ENCODE measurements around the gene NR4A1. TPM values are rescaled to one million over a fixed set of nuclear protein-coding genes. Genes with fewer than 3 reads are reported as not detected.

The NR4A1 gene
- total RNA-seq, 1 donor from 2014 or later = 11.4 TPM

- Mint-ChIP-seq H3K4me3 (peak overlapping the region; percentile 87), H3K27ac (peak overlapping the region; percentile 84), H3K36me3 (no peaks in the 10 kb centered on the region), H3K27me3 (peaks cover 36% of the 10 kb centered on the region), H3K4me1 (ENCODE audit: unreplicated experiment) (peaks cover 11% of the 10 kb centered on the region), H3K9me3 (no peaks in the 10 kb centered on the region)
- TF ChIP-seq CTCF (conservative IDR thresholded peaks at IDR 0.05) = no peak
- DNase-seq (ENCODE audit: extremely low spot score, unreplicated experiment) = no peak
These were observed 12.8 kb upstream of the NR4A1 start for GRCh38 chr12:52038447-52038846.

DNA sequence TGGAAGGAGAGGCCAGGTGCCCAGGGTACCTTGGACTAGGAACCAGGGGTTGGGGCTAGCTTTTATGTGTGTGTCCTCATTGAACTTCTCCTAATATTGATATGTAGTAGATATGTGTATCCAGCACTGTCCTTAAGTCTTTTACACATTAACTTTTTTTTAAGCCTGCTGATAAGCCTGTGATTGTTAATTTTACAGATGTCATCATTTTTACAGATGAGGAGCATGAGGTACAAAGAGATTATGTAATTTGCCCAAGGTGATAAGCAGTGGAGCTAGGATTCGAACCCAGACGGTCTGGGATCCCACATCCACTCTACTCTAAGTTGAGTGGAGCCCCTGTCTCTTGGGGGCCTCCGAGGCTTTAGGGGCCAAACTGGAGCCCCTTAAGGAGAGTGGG lies 10.2 kb upstream of the NR4A1 start:
- no peak for DNase-seq (ENCODE audit: extremely low spot score, unreplicated experiment)
- Mint-ChIP-seq H3K4me1 (ENCODE audit: unreplicated experiment) (peaks cover 7% of the 10 kb centered on the region), H3K27ac (no peak overlapping the region), H3K9me3 (no peaks in the 10 kb centered on the region), H3K36me3 (no peaks in the 10 kb centered on the region), H3K27me3 (peaks cover 18% of the 10 kb centered on the region), H3K4me3 (no peak overlapping the region)
- TF ChIP-seq CTCF (conservative IDR thresholded peaks at IDR 0.05) = no peak

DNA sequence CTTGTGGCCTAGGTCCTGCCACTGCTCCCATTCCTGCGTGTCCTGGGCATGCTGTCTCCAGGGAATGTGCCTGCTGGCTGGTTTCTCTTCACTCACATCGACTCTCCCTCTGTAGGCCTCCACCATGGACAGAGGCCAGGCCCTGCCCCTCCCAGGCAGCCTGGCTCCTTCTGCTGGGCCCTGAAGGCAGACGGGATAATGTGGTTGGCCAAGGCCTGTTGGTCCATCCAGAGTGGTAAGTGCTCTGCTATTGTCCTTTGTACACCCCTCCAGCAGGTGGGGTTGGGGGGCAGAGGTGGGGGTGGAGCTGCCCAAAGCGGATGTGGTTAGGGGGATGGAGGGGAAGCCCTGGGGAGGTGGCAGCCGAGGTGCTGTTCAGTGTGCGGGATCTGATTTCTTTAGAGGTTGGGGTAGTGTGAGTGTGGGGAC lies 9.5 kb upstream of the NR4A1 start:
- peaks cover 13% of the 10 kb centered on the region for H3K27me3 Mint-ChIP-seq
- H3K36me3 Mint-ChIP-seq = no peaks in the 10 kb centered on the region
- H3K4me3 Mint-ChIP-seq = no peak overlapping the region
- no peak overlapping the region for H3K27ac Mint-ChIP-seq
- no peaks in the 10 kb centered on the region for H3K9me3 Mint-ChIP-seq
- peaks cover 4% of the 10 kb centered on the region for H3K4me1 Mint-ChIP-seq (ENCODE audit: unreplicated experiment)
- no peak for TF ChIP-seq CTCF (conservative IDR thresholded peaks at IDR 0.05)
- DNase-seq (ENCODE audit: extremely low spot score, unreplicated experiment) = no peak

- H3K4me1 Mint-ChIP-seq (ENCODE audit: unreplicated experiment) = peaks cover 4% of the 10 kb centered on the region
- no peaks in the 10 kb centered on the region for H3K36me3 Mint-ChIP-seq
These were observed 8.4 kb upstream of the NR4A1 start for GRCh38 chr12:52042706-52043385.

DNA sequence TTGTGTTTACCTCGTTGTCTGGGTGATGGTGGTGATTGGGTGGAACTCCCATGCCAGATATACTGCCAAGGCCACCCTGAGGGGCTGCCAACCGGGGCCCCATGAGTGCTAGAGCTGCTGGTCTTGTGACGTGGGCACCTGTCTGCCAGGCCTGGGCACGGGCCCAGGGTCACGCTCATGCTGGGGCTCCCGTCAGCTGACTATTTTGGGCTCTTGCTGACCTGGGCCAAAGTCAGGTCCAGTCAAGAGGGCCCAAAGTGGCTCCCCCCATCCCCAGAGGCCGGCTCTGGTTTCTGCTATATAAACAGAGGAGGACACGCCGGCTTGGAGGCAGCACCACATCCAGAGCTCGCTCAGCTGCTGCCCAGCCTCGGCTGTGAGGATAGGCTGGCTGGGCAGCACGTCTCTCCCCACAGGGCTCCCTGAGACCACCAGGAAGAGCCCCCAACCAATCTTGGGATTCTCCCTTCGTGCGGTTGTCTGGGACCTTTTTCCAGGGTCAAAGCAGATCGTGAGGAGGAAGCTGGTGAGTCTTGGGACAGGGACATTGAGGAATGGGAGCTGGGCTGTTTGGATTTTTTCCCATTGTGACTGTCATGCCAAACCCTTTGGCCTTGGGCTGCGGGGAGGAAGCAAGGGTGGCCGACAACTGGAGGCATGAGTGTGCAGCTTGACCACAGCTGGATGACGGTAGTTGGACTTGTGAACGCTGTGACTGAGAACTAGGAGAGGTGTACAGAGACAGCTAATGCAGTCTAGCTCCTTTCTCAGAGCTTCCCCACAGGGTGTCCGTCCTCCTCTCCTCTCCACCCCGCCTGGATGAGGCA lies 7.6 kb upstream of the NR4A1 start:
- Mint-ChIP-seq H3K9me3 (no peaks in the 10 kb centered on the region), H3K4me3 (no peak overlapping the region), H3K36me3 (no peaks in the 10 kb centered on the region), H3K27me3 (peaks cover 6% of the 10 kb centered on the region), H3K4me1 (ENCODE audit: unreplicated experiment) (no peaks in the 10 kb centered on the region), H3K27ac (no peak overlapping the region)
- DNase-seq (ENCODE audit: extremely low spot score, unreplicated experiment) = no peak
- TF ChIP-seq CTCF (conservative IDR thresholded peaks at IDR 0.05) = no peak

More at GRCh38 chr12:52042706-52043385, 8.4 kb upstream of the NR4A1 start:
- no peak for DNase-seq (ENCODE audit: extremely low spot score, unreplicated experiment)
- H3K9me3 Mint-ChIP-seq = no peaks in the 10 kb centered on the region
- no peak overlapping the region for H3K4me3 Mint-ChIP-seq
- H3K27ac Mint-ChIP-seq = no peak overlapping the region
- no peak for TF ChIP-seq CTCF (conservative IDR thresholded peaks at IDR 0.05)
- H3K27me3 Mint-ChIP-seq = peaks cover 10% of the 10 kb centered on the region

All from type B pancreatic cell (in vitro differentiated cells).